Activated T-helper 2 cell treated with anti-CD3 and anti-CD28 coated beads, Interferon-gamma antibody, Interleukin-2, Interleukin-4, amounts not matched to agents 10 μg/mL and 5 μg/mL and 100 μg/mL, durations not matched to agents 14 hours and 24 hours and 36 hours (primary cell): ENCODE results near the gene BRAT1. TPM values are rescaled to one million over a fixed set of nuclear protein-coding genes. Genes with fewer than 3 reads are reported as not detected.
"Not testable (repeated sequence)": the region's sequence is repeated elsewhere in the genome, so short reads cannot be mapped to it uniquely, and the experiment has no call there.

Experiments used
- DNase-seq: peaks from one replicate; pipeline ENCODE4 v3.0.0; 2021; ENCODE audit warnings: low spot score
- H3K27ac Mint-ChIP-seq: one replicate; pipeline ENCODE4 v1.8.0; 2021; ENCODE audit warnings: mixed read lengths
- H3K27me3 Mint-ChIP-seq: one replicate; pipeline ENCODE4 v1.8.0; 2021; ENCODE audit warnings: low read depth, mixed read lengths
- H3K36me3 Mint-ChIP-seq: one replicate; pipeline ENCODE4 v1.8.0; 2021; ENCODE audit warnings: low read depth, mixed read lengths
- H3K4me1 Mint-ChIP-seq: one replicate; pipeline ENCODE4 v1.8.0; 2021; ENCODE audit warnings: low read depth, mixed read lengths
- H3K4me3 Mint-ChIP-seq: one replicate; pipeline ENCODE4 v1.8.0; 2021; ENCODE audit warnings: low read depth, mild to moderate bottlenecking, moderate library complexity, mixed read lengths
- H3K9me3 Mint-ChIP-seq: one replicate; pipeline ENCODE4 v1.8.0; 2021; ENCODE audit warnings: mixed read lengths
- intact Hi-C: fragments of 100-400 bp; cut with micrococcal nuclease; formaldehyde crosslinking; loops from one replicate; pipeline ENCODE4 v1.15.1; 2023
- total RNA-seq: library from RNA; stranded (reverse); gene quantifications from 2 replicates; pipeline ENCODE4 v1.2.3, GENCODE V29; 2022

Gene BRAT1
- total RNA-seq, 1 donor from 2014 or later, result 39.9 TPM

- Mint-ChIP-seq H3K36me3 (no peaks in the 10 kb centered on the region), H3K9me3 (no peaks in the 10 kb centered on the region), H3K4me1 (no peaks in the 10 kb centered on the region), H3K27me3 (no peaks in the 10 kb centered on the region), H3K4me3 (no peak overlapping the region), H3K27ac (no peak overlapping the region)
- intact Hi-C loops, result no loop called here
- no peak for DNase-seq
Observed at GRCh38 chr7:2593036-2593727, 37.9 kb upstream of the BRAT1 start.

- H3K27me3 Mint-ChIP-seq, result no peaks in the 10 kb centered on the region
- no peaks in the 10 kb centered on the region for H3K36me3 Mint-ChIP-seq
- H3K4me1 Mint-ChIP-seq, result no peaks in the 10 kb centered on the region
- H3K27ac Mint-ChIP-seq, result no peak overlapping the region
- H3K4me3 Mint-ChIP-seq, result no peak overlapping the region
- H3K9me3 Mint-ChIP-seq, result no peaks in the 10 kb centered on the region
- no peak for DNase-seq
- intact Hi-C loops, result no loop called here
Observed at GRCh38 chr7:2592375-2592865, 37.1 kb upstream of the BRAT1 start.

GRCh38 chr7:2589941-2590340 lies 34.6 kb upstream of the BRAT1 start:
- intact Hi-C loops, H3K27me3 Mint-ChIP-seq, H3K27ac Mint-ChIP-seq, H3K9me3 Mint-ChIP-seq, H3K4me3 Mint-ChIP-seq, DNase-seq, H3K36me3 Mint-ChIP-seq, H3K4me1 Mint-ChIP-seq: not testable (repeated sequence)

DNA sequence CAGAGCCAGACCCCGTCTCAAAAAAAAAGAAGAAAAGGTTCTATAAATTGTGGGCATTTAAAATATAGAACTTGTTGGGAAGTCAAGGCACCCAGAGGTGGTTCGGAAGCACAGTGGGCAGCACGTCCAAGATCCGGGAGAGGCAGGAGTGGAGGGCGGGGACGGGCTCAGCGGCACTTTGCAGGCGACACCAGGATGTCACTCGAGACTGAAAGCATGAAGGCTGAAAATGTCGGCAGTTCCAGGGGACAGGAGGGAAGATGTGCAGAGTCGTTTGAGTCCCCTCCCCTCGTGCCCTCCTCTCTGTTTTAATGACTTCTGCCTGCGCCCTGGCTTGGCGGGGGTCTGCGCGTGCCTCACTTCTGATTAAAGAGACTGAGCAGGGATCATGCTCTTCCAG lies 34.0 kb upstream of the BRAT1 start:
- H3K9me3 Mint-ChIP-seq, result no peaks in the 10 kb centered on the region
- no peaks in the 10 kb centered on the region for H3K4me1 Mint-ChIP-seq
- H3K36me3 Mint-ChIP-seq, result no peaks in the 10 kb centered on the region
- no peaks in the 10 kb centered on the region for H3K27me3 Mint-ChIP-seq
- DNase-seq, result no peak
- intact Hi-C loops, result no loop called here
- H3K4me3 Mint-ChIP-seq, result no peak overlapping the region
- H3K27ac Mint-ChIP-seq, result no peak overlapping the region

DNA sequence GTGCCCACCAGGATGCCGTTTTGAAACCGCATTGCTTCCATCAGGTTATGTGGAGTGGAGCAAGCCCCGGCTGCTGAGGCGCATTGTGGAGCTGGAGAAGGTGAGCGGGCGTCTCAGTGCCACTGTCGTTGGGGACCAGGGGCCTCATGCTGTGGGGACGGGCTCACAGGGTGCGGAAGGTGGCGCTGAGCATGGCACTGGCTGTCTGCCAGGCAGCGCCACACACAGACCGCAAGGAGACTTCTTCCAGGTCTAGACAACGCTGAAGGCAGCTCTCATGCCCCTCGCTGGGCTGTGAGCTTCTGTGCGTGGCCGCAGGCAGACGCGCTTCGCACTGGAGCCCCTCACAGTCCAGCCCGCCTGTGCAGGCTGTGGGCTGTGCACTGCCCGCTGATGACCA lies 32.5 kb upstream of the BRAT1 start:
- Mint-ChIP-seq H3K4me3 (no peak overlapping the region), H3K4me1 (no peaks in the 10 kb centered on the region), H3K27me3 (no peaks in the 10 kb centered on the region), H3K36me3 (no peaks in the 10 kb centered on the region), H3K9me3 (no peaks in the 10 kb centered on the region), H3K27ac (no peak overlapping the region)
- no peak for DNase-seq
- intact Hi-C loops, result no loop called here

GRCh38 chr7:2587134-2587533 lies 31.8 kb upstream of the BRAT1 start:
- Mint-ChIP-seq H3K4me3 (no peak overlapping the region), H3K27me3 (no peaks in the 10 kb centered on the region), H3K36me3 (no peaks in the 10 kb centered on the region), H3K4me1 (no peaks in the 10 kb centered on the region), H3K27ac (no peak overlapping the region), H3K9me3 (no peaks in the 10 kb centered on the region)
- intact Hi-C loops, result no loop called here
- DNase-seq, result no peak

DNA sequence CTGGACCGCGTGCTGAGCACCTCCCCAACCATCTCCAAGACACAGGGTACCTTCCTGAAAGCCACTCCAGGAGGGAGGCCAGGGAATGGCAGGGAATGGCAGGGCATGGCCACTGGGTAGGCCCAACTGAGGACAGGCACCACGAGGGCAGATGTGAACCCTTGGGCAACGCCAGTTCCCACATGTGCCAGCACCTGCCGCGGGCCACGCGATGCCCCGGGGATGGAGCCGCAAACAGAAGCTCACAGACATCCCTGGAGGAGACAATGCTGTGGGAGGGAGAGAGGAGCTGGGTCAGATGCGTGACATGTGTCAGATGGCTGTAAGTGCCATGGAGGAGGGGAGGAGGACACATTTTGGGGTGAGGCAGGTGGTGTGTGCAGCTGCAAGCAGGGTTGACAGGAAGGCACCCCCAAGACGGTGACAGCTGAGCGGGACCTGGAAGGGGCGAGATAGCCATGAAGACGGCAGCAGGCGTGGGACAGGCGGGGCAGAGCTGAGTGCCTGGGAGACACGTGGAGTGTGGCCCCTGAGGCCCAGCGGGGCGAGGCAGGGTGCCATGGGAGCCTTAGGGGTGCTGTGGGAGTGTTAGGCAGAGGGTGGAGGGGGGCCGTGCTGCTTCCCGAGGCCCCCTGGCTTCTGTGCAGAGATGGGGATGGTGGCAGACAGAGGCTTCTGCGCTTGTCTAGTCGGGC lies 31.1 kb upstream of the BRAT1 start:
- Mint-ChIP-seq H3K4me1 (no peaks in the 10 kb centered on the region), H3K9me3 (no peaks in the 10 kb centered on the region), H3K36me3 (no peaks in the 10 kb centered on the region), H3K27ac (no peak overlapping the region), H3K4me3 (no peak overlapping the region), H3K27me3 (no peaks in the 10 kb centered on the region)
- intact Hi-C loops, result no loop called here
- DNase-seq, result no peak

DNA sequence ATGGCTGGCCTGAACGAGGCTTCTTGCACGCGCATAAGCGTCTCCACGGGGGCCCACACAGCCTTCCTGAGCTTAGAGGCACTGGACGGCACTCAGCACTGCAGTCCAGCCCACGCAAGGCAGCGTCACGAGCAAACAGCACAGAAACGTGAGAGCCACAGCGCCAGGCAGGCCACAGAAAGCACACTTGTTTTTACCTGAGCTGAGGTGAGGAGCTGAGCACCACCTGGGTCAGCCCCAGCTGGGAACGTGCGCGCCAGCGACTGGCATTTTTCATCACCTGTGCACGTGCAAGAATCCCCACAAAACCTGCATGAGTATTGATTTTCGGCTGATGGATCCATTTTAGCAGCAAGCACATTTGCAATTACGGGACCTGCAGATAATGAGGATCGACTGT lies 30.1 kb upstream of the BRAT1 start:
- H3K36me3 Mint-ChIP-seq, result no peaks in the 10 kb centered on the region
- intact Hi-C loops, result no loop called here
- H3K4me3 Mint-ChIP-seq, result no peak overlapping the region
- H3K27ac Mint-ChIP-seq, result no peak overlapping the region
- DNase-seq, result no peak
- H3K9me3 Mint-ChIP-seq, result no peaks in the 10 kb centered on the region
- H3K27me3 Mint-ChIP-seq, result no peaks in the 10 kb centered on the region
- no peaks in the 10 kb centered on the region for H3K4me1 Mint-ChIP-seq

DNA sequence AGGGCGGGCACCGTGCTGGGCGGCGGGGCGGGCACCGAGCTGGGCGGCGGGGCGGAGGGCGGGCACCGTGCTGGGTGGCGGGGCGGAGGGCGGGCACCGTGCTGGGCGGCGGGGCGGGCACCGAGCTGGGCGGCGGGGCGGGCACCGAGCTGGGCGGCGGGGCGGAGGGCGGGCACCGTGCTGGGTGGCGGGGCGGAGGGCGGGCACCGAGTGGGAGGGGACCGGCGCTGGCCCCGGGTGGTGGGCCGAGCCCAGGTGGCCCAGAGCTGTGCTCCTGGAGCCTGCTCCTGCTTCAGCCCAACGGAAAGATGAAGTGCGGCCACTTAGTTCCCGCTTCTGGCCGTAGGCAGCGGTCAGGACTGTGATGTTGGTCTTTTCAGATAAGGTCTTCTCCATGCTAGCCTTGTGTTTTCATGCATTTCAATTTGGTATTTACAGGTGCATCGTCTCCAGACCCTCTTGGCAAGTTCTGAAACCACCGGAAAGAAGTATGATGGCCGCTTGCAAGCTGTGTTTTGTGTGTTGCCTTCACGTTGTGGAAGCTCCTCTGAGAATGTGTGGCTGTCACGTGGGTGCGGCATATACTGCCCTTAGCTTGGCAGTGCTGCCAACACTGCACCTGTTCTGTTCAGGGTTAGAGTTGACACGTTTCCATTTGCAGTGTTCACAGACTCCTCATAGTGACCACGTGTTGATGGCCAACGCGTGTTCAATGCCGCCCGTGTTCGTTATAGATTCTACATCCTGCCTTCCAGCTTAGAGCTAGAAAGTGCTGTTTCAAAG lies 28.7 kb upstream of the BRAT1 start:
- DNase-seq, result no peak
- no peak overlapping the region for H3K27ac Mint-ChIP-seq
- H3K4me3 Mint-ChIP-seq, result no peak overlapping the region
- no peaks in the 10 kb centered on the region for H3K4me1 Mint-ChIP-seq
- H3K36me3 Mint-ChIP-seq, result no peaks in the 10 kb centered on the region
- H3K9me3 Mint-ChIP-seq, result no peaks in the 10 kb centered on the region
- no peaks in the 10 kb centered on the region for H3K27me3 Mint-ChIP-seq
- intact Hi-C loops, result no loop called here

GRCh38 chr7:2582006-2582735 lies 26.8 kb upstream of the BRAT1 start:
- H3K27ac Mint-ChIP-seq, result no peak overlapping the region
- no peak overlapping the region for H3K4me3 Mint-ChIP-seq
- DNase-seq, result no peak
- H3K27me3 Mint-ChIP-seq, result no peaks in the 10 kb centered on the region
- intact Hi-C loops, result no loop called here
- H3K36me3 Mint-ChIP-seq, result no peaks in the 10 kb centered on the region
- H3K4me1 Mint-ChIP-seq, result no peaks in the 10 kb centered on the region
- H3K9me3 Mint-ChIP-seq, result no peaks in the 10 kb centered on the region

DNA sequence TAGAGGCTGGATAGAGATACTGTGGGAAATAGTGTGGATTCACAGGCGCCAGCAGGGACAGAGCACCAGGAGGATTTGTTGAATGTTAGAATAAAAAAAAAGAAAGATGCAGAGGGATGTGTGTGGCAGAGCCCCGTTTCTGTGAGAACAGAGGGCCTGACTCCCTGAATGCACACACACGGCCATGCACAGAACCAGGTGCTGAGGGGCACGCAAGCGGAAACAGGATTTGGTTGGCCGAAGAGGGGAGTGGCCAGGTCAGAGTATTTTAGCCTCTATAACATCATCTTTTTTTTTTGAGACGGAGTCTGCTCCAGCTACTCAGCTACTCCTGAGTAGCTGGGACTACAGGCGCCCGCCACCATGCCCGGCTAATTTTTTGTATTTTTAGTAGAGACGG lies 25.3 kb upstream of the BRAT1 start:
- Mint-ChIP-seq H3K4me3 (no peak overlapping the region), H3K9me3 (no peaks in the 10 kb centered on the region), H3K4me1 (no peaks in the 10 kb centered on the region), H3K36me3 (no peaks in the 10 kb centered on the region), H3K27ac (no peak overlapping the region), H3K27me3 (no peaks in the 10 kb centered on the region)
- DNase-seq, result no peak
- intact Hi-C loops, result no loop called here

- H3K4me3 Mint-ChIP-seq, result no peak overlapping the region
- intact Hi-C loops, result no loop called here
- H3K9me3 Mint-ChIP-seq, result no peaks in the 10 kb centered on the region
- DNase-seq, result no peak
- H3K4me1 Mint-ChIP-seq, result peaks cover 3% of the 10 kb centered on the region
- no peaks in the 10 kb centered on the region for H3K27me3 Mint-ChIP-seq
- no peak overlapping the region for H3K27ac Mint-ChIP-seq
- H3K36me3 Mint-ChIP-seq, result no peaks in the 10 kb centered on the region
Observed at GRCh38 chr7:2577914-2578680, 22.8 kb upstream of the BRAT1 start.
